HG02840 (cell line): Measurements from ENCODE around the gene RPL41.
"Not testable (repeated sequence)": the region's sequence is repeated elsewhere in the genome, so short reads cannot be mapped to it uniquely, and the experiment has no call there.

Source experiments
- ATAC-seq: cut with Tn5 transposase; IDR thresholded peaks from one replicate; pipeline ENCODE4 v1.9.1; 2021; ENCODE audit warnings: mild to moderate bottlenecking, moderate library complexity, moderate number of reproducible peaks; ENCODE audit not compliant: unreplicated experiment, low FRiP score

The RPL41 gene

GRCh38 chr12:56152756-56153677, 36.6 kb downstream of the RPL41 start:
- ATAC-seq, result no peak

DNA sequence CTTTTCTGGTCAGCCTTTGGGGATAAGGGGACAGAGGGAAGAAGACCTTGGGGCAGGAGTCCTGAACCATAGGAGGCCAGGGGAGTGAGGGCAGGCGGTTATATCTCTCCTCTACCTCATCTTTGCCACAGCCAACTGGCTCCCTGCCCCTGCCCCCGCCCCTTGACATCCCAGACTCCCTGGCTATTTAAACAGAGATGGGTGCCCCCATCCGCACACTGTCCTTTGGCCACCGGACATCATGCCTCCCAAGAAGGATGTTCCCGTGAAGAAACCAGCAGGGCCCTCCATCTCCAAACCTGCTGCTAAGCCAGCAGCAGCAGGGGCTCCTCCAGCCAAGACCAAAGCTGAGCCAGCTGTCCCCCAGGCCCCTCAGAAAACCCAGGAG, 37.2 kb downstream of the RPL41 start:
- no peak for ATAC-seq

- no peak for ATAC-seq
Measured at GRCh38 chr12:56154246-56154771, 37.9 kb downstream of the RPL41 start.

GRCh38 chr12:56154818-56155217, 38.4 kb downstream of the RPL41 start:
- no peak for ATAC-seq

- ATAC-seq, result no peak
Measured at GRCh38 chr12:56155256-56155845, 38.9 kb downstream of the RPL41 start.

DNA sequence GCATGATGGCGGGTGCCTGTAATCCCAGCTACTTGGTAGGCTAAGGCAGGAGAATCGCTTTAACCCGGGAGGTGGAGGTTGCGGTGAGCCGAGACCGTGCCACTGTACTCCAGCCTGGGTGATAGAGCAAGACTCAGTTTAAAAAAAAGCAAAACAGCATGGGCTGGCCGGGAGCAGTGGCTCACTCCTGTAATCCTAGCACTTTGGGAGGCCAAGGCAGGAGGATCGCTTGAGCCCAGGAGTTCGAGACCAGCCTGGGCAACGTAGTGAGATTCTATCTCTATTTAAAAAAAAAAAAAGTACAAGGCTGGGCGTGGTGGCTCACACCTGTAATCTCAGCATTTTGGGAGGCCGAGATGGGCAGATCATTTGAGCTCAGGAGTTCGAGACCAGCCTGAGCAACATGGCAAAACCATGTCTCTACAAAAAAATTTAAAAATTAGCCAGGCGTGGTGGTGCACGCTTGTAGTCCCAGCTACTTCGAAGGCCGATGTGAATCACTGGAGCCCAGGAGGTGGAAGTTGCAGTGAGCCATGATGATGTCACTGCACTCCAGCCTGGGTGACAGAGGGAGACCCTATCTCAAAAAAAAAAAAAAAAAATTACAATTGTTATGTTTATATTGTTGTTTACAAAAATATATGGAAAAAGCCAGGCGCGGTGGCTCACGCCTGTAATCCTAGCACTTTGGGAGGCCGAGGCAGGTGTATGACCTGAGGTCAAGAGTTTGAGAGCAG, 40.2 kb downstream of the RPL41 start:
- not testable (repeated sequence) for ATAC-seq

DNA sequence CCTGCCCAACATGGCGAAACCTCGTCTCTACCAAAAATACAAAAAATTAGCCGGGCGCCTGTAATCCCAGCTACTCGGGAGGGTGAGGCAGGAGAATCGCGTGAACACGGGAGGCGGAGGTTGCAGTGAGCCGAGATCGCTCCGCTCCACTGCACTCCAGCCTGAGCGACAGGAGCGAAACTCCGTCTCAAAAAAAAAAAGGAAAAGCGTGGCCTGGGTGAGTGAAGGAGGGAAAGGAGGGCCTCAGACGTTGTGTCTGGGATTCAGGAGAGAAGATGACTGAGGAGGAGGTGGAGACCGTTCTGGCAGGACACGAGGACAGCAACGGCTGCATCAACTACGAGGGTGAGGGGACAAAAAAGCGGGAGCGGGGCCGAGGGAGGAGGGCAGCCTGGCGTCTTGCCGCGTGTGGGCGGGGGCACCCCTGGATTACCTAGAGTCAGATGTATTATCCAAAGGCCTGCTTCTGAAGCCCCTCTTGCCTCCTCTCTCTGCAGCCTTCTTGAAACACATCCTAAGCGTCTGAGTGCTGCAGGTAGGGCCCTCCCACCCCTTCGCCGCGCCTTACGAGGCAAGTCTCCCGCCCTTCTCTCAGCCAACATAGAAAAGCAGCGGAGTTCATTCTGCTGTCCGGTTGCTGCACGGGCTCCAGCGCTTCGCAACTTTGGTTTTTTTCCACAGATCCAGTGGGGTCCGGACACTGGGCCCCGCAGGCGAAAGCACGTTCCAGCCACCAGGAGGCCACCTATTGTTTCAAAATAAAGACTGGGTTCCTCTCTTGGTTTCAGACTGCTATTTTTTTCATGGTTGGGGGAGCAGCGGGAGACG, 41.0 kb downstream of the RPL41 start:
- peak; percentile 23 for ATAC-seq

- peak; percentile 73 for ATAC-seq
Measured at GRCh38 chr12:56158029-56158925, 41.8 kb downstream of the RPL41 start, which contains the start of gene MYL6. MYL6 (plus strand) TSS chr12:56158359; CDS start chr12:56158402, 43 bp downstream.

DNA sequence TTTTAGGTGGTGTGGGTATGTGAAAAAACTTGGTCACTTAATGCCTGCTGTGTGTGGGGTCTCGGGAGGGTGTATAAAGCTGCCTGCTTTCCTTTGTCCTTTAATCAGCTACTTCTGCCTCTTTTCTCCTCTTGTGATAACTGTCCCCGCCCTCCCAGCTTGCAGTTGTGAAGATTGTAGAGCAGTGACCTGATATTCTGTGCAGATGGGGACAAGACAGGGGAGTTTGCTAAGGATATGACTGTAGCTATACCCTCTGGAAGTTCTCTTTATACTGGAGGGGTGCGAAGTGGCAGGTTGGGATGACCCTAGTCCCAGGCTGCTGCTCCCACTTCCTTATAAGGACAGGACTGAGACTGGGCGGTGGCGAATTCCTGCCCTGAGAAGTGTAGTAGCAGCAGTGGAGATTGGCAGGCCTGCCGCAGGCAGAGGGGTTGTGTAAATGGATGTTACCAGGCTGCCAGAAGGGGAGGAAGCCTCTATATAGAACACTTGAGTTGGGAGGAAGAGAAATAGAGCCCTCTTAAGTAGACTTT, 42.6 kb downstream of the RPL41 start:
- no peak for ATAC-seq

- no peak for ATAC-seq
Measured at GRCh38 chr12:56159482-56160192, 43.2 kb downstream of the RPL41 start.

GRCh38 chr12:56160193-56160763, 43.8 kb downstream of the RPL41 start:
- no peak for ATAC-seq

GRCh38 chr12:56160894-56161689, 44.7 kb downstream of the RPL41 start:
- ATAC-seq, result no peak

DNA sequence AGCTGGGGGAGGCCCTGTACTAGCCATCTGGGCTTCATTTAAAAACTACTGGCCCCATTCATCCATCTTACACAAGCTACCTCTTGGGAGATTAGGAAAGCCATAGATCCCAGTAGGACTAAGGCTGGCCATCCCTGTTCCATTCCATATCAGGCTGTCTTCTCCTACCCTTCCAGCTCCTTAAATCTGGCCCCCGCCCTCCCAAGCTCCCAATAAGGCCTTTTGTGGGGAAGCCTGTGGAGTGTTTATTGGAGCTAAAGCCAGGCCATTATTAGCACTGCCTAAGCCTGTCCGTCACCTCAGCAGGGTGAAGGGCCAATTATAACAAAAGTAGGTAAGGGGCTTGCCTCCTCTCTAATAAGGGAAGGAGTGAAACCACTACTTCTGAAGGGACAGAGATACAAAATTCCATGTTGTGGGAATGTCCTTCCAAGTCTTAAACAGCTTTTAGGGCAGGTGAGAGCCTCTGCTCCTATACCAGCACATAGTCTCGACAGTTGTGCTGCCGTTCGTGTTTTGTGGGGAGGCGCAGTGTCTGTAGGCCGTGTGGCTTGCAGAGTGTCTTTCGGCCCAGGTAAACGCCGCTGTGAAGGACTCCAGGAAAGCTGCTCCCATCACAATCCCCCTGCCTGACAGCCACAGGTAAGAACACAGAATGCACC, 45.4 kb downstream of the RPL41 start:
- no peak for ATAC-seq

DNA sequence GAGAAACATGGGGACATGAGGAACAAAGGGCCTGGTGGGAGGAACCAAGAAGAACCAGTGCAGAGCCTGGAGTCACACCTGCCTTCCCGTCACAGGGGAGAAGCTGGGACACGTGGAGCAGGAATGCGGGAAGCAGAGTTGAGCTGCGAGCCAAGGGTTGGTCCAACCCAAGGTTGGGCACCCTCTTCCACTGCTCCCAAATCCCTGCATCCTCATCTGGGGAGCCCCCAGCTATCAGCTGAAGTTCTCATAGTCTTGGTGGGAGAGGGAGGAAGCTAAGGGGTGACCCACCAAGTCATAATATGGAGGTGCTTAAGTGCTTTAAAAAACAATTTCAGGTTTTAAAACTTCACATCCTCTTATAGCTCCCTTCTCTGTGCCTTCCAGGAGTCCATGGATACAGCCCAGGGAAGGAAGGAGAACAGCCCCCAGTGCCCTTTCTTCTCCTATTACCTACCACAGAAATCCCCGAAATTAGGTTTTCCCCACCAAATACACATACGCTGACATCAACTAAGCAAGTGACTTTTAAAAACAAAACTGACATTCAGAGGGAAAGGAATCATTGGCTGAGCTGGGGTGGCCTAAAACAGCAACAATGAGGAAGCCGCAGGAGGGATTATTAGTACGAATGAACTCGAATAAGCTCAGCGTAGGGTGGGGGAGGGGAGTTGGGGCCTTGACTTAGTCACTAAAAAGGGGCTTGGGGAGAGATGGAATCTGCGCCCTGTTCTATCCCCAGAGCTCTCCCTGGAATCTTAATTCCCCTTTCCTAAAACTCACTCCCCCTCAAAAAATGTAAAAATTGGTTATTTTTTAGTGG, 46.2 kb downstream of the RPL41 start:
- ATAC-seq, result no peak

GRCh38 chr12:56163533-56164344, 47.3 kb downstream of the RPL41 start:
- no peak for ATAC-seq
